Heart left ventricle (tissue), 16 donors: ENCODE data around the gene SETD2. TPM values are rescaled to one million over a fixed set of nuclear protein-coding genes. Genes with fewer than 3 reads are reported as not detected.
"Not testable (repeated sequence)": the region's sequence is repeated elsewhere in the genome, so short reads cannot be mapped to it uniquely, and the experiment has no call there.

Source experiments
- ATAC-seq, 4 donors: fragments of 200-7000 bp; cut with Tn5 transposase; one replicate each; pipeline ENCODE4 v1.9.1; 2020 to 2022; ENCODE audit warnings: moderate library complexity in 4 of 4, mild to moderate bottlenecking in 3 of 4, moderate number of reproducible peaks in 1 of 4
- DNase-seq, 5 donors: peaks; one replicate each; pipeline ENCODE4 v3.0.0-alpha.2; 2020
- H3K27ac ChIP-seq, 12 donors: fragments of 200-600 bp; sonication (generic) in 4 of 12; one replicate each; pipeline versions ENCODE4 v1.5.0 to v1.8.0; 2016 to 2022; ENCODE audit warnings: mild to moderate bottlenecking in 2 of 12
- H3K27me3 ChIP-seq, 9 donors: fragments of 200-600 bp; sonication (generic) in 2 of 9; one replicate each; pipeline versions ENCODE4 v1.5.1 to v1.8.0; 2016 to 2022; ENCODE audit warnings: mild to moderate bottlenecking in 3 of 9
- H3K36me3 ChIP-seq, 9 donors: fragments of 200-600 bp; sonication (generic) in 2 of 9; one replicate each; pipeline versions ENCODE4 v1.5.0 to v1.8.0; 2018 to 2022; ENCODE audit warnings: mild to moderate bottlenecking in 2 of 9
- H3K4me1 ChIP-seq, 12 donors: fragments of 200-600 bp; sonication (generic) in 4 of 12; one replicate each; pipeline versions ENCODE4 v1.5.0 to v1.8.0; 2016 to 2022; ENCODE audit warnings: mild to moderate bottlenecking in 3 of 12
- H3K4me3 ChIP-seq, 12 donors: fragments of 200-600 bp; sonication (generic) in 4 of 12; one replicate each; pipeline versions ENCODE4 v1.5.0 to v1.8.0; 2017 to 2022; ENCODE audit warnings: mild to moderate bottlenecking in 9 of 12, moderate library complexity in 4 of 12
- H3K9me3 ChIP-seq, 12 donors: fragments of 200-600 bp; sonication (generic) in 4 of 12; one replicate each; pipeline versions ENCODE4 v1.5.0 to v1.8.0; 2016 to 2022; ENCODE audit warnings: mild to moderate bottlenecking in 1 of 12
- POLR2A ChIP-seq, 2 donors: fragments of 450-650 bp; IDR thresholded peaks; one replicate each; pipeline ENCODE4 v1.6.1; 2017; ENCODE audit warnings: antibody characterized with exemption in 2 of 2, mild to moderate bottlenecking in 2 of 2, moderate library complexity in 2 of 2
- WGBS, 4 donors: extraction: QIAGEN DNeasy Blood & Tissue Kit in 2 of 4; methylation state at CpG; one replicate each; pipeline versions ENCODE4 v1.1.5 to v1.1.7; 2013 to 2018; 5-methylcytosine and 5-hydroxymethylcytosine counted together
- intact Hi-C, 10 donors: fragments of 100-400 bp; cut with DNase I; formaldehyde crosslinking; loops; one replicate each; pipeline versions ENCODE4 v1.11.1 to v1.14.2; 2022
- polyA plus RNA-seq, 2 donors: library from polyadenylated mRNA; stranded (reverse); fragments of 200-250 nt; gene quantifications; one replicate each; pipeline ENCODE4 v1.2.3, GENCODE V29; 2013
- total RNA-seq, 9 donors: library from RNA; depleted of rRNA in 2 of 9; stranded (reverse); fragments of >200 nt in 2 of 9; fragmentation: NEBNext Ultra II Directional in 3 of 9; extraction: Animal tissue kit (Norgen Biotek cat#: 25700) in 3 of 9; gene quantifications; one replicate each; pipeline versions ENCODE4 v1.1.0 to v1.2.4, GENCODE V29; 2016 to 2023
- TF ChIP-seq, protein P1 (sequence below), 12 donors: fragments of 200-600 bp; sonication (generic) in 4 of 12; IDR thresholded peaks; one replicate each; pipeline versions ENCODE4 v1.5.0 to v1.8.0; 2018 to 2022; ENCODE audit warnings: antibody characterized with exemption in 12 of 12, mild to moderate bottlenecking in 5 of 12
- donor health status: ischemic (EF 13 %, LVEDD 7.1; RV severe dilation, severe dysfunction).
- donor health status: healthy with polysubstance abuse.
- donor health status: DM: no; HTN: yes; CAD: no.
- donor health status: DM: no; HTN: no; CAD: no.
- donor health status: ischemic (EF 25% LVEDD 6.9; RV normal size, moderate dysfunction).
- donor health status: ischemic (EF 25% LVEDD 5.7; RV mildly dilated, moderate dysfunction).
- donor health status: healthy.
- donor health status: DM: yes; HTN: yes; CAD: no.
- donor health status: ischemic (EF 35%, LVEDD 5.7; RV mildly dilated, moderate dysfunction).
- donor health status: nonischemic (EF 11% LVEDD 7.7; RV severe dilation, severe dysfunction).
- donor health status: DM: yes; HTN: yes; CAD: no.
- donor health status: PGD.
- donor health status: ischemic (EF 29% LVEDD 5.4; RV normal size, mild dysfunction).
- donor health status: nonischemic (EF 23%, LVEDD 6.1; RV moderate dilation, normal function).

Gene SETD2
- total and polyA plus RNA-seq, 11 donors = 9.0 to 34.1 (median 29.9) TPM

DNA sequence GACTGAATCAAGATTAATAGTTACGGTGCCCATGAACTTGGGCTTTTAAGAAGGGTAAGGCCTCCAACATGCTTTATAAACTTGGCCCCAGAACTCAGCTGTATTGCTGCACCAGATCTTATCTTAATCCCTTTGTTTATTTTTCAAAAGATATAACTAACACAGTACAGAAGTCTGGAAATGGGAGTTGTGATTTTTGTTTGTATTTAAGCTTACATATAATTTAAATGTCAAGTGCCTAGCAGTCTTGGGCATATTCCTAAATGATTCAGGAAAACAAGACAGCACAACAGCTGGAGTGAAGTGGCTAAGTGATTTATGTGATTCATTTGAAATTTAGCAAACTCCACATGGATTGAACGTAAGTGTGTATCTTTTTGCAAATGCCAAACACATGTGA, 128.3 kb downstream of the SETD2 start:
- Histone ChIP-seq H3K27ac (no peak overlapping the region), H3K4me1 (peaks cover 0 to 14% (median 0%) of the 10 kb centered on the region in 12 donors), H3K27me3 (no peaks in the 10 kb centered on the region), H3K36me3 (peaks cover 0 to 98% (median 80%) of the 10 kb centered on the region in 9 donors), H3K4me3 (no peak overlapping the region), H3K9me3 (no peaks in the 10 kb centered on the region)
- ATAC-seq = no peak
- TF ChIP-seq, protein P1, sequence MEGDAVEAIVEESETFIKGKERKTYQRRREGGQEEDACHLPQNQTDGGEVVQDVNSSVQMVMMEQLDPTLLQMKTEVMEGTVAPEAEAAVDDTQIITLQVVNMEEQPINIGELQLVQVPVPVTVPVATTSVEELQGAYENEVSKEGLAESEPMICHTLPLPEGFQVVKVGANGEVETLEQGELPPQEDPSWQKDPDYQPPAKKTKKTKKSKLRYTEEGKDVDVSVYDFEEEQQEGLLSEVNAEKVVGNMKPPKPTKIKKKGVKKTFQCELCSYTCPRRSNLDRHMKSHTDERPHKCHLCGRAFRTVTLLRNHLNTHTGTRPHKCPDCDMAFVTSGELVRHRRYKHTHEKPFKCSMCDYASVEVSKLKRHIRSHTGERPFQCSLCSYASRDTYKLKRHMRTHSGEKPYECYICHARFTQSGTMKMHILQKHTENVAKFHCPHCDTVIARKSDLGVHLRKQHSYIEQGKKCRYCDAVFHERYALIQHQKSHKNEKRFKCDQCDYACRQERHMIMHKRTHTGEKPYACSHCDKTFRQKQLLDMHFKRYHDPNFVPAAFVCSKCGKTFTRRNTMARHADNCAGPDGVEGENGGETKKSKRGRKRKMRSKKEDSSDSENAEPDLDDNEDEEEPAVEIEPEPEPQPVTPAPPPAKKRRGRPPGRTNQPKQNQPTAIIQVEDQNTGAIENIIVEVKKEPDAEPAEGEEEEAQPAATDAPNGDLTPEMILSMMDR (IDR thresholded peaks at IDR 0.05) = no peak
- TF ChIP-seq POLR2A (IDR thresholded peaks at IDR 0.05) = no peak
- intact Hi-C loops = no loop called here
- no peak for DNase-seq
- 87 to 93% (median 90%) methylated on average over 2 of the region's 2 CpGs for WGBS, 4 donors

DNA sequence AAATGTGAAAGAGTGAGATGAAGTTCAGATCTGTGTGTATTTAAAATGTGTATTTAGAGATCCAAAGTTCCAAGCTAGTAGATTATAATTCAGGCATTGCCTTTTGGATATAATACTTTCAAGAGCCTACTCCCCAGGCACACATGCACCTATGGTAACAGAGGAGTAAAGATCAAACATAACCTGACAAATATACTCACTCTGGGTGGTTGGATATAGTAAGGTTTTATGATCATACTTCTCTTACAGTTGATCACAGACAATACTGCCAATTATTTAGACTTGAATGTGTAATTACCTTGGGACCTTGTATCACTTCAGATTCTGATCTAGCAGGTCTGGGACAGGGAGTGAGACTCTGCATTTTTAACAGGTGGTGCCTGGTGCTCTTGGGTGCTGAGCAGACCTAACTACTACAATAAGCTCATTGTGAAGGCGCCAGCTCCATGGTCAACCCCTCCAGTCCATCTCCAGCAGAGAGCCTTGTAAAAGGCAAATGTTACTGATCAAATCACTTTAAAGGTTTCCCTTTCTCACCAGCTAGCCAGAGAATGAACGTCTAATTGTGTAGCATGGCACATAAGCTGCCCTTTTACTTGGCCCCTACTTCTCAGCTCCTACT, 128.9 kb downstream of the SETD2 start:
- H3K4me3 ChIP-seq = no peak overlapping the region
- no peaks in the 10 kb centered on the region for H3K27me3 ChIP-seq
- no peak overlapping the region for H3K27ac ChIP-seq
- 78 to 88% (median 86%) methylated on average over 2 of the region's 2 CpGs for WGBS, 4 donors
- no peaks in the 10 kb centered on the region for H3K9me3 ChIP-seq
- no peak for DNase-seq
- intact Hi-C loops = no loop called here
- TF ChIP-seq, protein P1 (IDR thresholded peaks at IDR 0.05) = no peak
- TF ChIP-seq POLR2A (IDR thresholded peaks at IDR 0.05) = no peak
- peaks cover 0 to 14% (median 0%) of the 10 kb centered on the region in 12 donors for H3K4me1 ChIP-seq
- ATAC-seq = no peak
- H3K36me3 ChIP-seq = peaks cover 0 to 98% (median 78%) of the 10 kb centered on the region in 9 donors

DNA sequence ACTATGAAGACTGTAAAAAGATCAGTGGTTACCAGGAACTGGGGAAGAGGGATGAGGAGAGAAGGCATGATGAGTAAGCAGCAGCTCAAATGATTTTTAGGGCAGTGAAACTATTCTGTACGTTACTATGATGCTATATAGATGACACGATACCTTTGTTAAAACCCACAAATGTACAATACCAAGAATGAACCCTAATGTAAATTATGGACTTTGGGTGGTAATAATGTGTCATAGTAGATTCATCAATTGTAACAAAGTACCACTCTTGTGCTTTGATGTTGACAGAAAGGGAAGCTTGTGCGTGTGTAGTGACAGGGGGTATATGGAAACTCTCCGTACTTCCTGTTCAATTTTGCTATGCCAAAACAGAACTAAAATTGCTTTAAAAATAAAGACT, 132.9 kb downstream of the SETD2 start:
- intact Hi-C loops, H3K27ac ChIP-seq, H3K4me3 ChIP-seq, H3K9me3 ChIP-seq, ATAC-seq, H3K27me3 ChIP-seq, H3K4me1 ChIP-seq, DNase-seq: not testable (repeated sequence)
- 87 to 94% (median 90%) methylated on average over 4 of the region's 4 CpGs for WGBS, 4 donors
- peaks cover 0 to 83% (median 66%) of the 10 kb centered on the region in 9 donors for H3K36me3 ChIP-seq

DNA sequence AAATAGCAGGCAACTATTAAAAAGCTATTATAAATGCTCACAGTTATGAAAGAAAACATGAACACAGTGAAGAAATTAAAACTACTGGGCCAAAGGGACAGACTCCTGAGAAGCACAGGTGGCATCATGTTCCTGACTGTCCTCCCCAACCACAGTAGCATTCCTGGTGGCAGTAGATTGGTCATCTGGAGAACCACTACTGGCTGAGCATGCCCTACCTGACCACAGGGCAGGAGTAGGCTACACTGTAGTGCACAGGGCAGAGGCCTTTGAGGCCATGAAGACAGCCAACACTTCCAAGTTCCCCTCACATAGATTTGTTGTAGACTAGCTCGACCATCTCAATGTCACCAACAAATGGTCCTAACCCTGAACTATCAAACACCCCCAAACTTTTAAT, 135.2 kb downstream of the SETD2 start:
- WGBS, 4 donors = 92 to 100% (median 96%) methylated on average over 1 of the region's 1 CpG
- Histone ChIP-seq H3K4me1 (peaks cover 0 to 12% (median 0%) of the 10 kb centered on the region in 12 donors), H3K4me3 (no peak overlapping the region), H3K27ac (no peak overlapping the region), H3K36me3 (peaks cover 0 to 59% (median 43%) of the 10 kb centered on the region in 9 donors), H3K27me3 (no peaks in the 10 kb centered on the region), H3K9me3 (no peaks in the 10 kb centered on the region)
- intact Hi-C loops = no loop called here
- TF ChIP-seq POLR2A (IDR thresholded peaks at IDR 0.05) = no peak
- TF ChIP-seq, protein P1 (IDR thresholded peaks at IDR 0.05) = no peak
- ATAC-seq (no peak), DNase-seq (no peak)

DNA sequence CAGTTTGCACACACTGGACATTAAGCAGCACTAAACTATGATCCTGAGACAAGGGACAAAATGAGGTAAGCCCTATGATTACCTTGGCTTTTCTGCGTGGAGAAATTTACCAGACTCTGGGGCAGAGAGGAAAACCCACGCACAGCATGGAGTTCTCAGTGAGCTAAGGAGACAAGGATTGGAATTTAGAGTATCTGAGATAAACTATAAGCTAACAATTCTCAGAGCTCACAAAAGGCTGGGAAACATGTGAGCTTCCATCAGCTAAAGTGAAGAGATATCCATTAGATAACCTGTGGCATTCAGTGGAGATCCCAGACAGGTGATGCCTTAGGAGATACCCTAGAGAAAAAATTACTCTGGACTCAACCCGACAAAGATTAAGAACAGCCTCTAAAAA, 135.8 kb downstream of the SETD2 start:
- Histone ChIP-seq H3K27ac (no peak overlapping the region), H3K4me3 (no peak overlapping the region), H3K36me3 (peaks cover 0 to 54% (median 38%) of the 10 kb centered on the region in 9 donors), H3K9me3 (no peaks in the 10 kb centered on the region), H3K27me3 (no peaks in the 10 kb centered on the region), H3K4me1 (peaks cover 0 to 12% (median 0%) of the 10 kb centered on the region in 12 donors)
- 68 to 77% (median 71%) methylated on average over 3 of the region's 3 CpGs for WGBS, 4 donors
- no peak for DNase-seq
- no peak for ATAC-seq
- intact Hi-C loops = no loop called here
- TF ChIP-seq, protein P1 (IDR thresholded peaks at IDR 0.05) = no peak
- TF ChIP-seq POLR2A (IDR thresholded peaks at IDR 0.05) = no peak

DNA sequence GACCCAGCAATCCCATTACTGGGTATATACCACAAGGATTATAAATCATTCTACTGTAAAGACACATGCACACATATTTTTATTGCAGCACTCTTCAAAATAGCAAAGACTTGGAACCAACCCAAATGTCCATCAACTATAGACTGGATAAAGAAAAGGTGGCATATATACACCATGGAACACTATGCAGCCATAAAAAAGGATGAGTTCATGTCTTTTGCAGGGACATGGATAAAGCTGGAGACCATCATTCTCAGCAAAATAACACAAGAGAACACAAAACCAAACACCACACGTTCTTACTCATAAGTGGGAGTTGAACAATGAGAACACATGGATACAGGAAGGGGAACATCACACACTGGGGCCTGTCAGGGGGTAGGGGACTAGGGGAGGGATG, 137.5 kb downstream of the SETD2 start:
- DNase-seq, H3K9me3 ChIP-seq, H3K4me3 ChIP-seq, intact Hi-C loops, H3K27me3 ChIP-seq, H3K27ac ChIP-seq, ATAC-seq: not testable (repeated sequence)
- 86 to 100% (median 95%) methylated on average over 1 of the region's 1 CpG for WGBS, 4 donors
- Histone ChIP-seq H3K4me1 (peaks cover 0 to 16% (median 6%) of the 10 kb centered on the region in 12 donors), H3K36me3 (peaks cover 0 to 45% (median 28%) of the 10 kb centered on the region in 9 donors)
